Central memory CD4-positive, alpha-beta T cell (primary cell): Measurements from ENCODE around the gene CDK17.
"Not testable (repeated sequence)": the region's sequence is repeated elsewhere in the genome, so short reads cannot be mapped to it uniquely, and the experiment has no call there.

Experiments
- DNase-seq: peaks from one replicate; pipeline ENCODE4 v3.0.0; 2022
- total RNA-seq, 3 experiments: gene quantifications; one replicate each; lab custom pipeline; 2026; lab: John Stamatoyannopoulos, UW

Gene CDK17
- 114 to 219 (median 187) reads per million in 3 experiments for total RNA-seq

- DNase-seq = peak; percentile 89
These were observed at the start of gene CDK17 for GRCh38 chr12:96399919-96400630. Gene CDK17, minus strand, starts transcription at chr12:96400439. Its CDS starts 65,603 bp downstream, at chr12:96334836.

GRCh38 chr12:96448300-96448699 lies 48.1 kb upstream of the CDK17 start:
- no peak for DNase-seq

- DNase-seq = no peak
These were observed 47.0 kb upstream of the CDK17 start for GRCh38 chr12:96447256-96447655.

GRCh38 chr12:96445691-96446583 lies 45.7 kb upstream of the CDK17 start:
- DNase-seq = peak; percentile 89

DNA sequence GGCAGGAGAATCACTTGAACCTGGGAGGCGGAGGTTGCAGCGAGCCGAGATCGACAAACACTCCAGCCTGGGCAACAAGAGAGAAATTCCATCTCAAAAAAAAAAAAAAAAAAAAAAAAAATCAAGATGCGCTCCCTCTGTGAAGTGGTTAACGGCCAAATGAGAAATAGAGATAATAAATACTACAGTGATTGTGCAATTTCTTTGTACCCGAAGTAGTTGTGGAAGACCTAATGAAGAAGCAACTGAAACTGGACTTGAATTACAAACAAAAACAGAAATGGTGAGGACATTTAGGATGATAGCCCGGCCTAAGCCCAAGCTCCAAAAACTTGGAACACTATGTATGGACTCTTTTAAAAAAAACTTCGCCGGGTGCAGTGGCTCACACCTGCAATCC lies 44.2 kb upstream of the CDK17 start:
- DNase-seq = no peak

GRCh38 chr12:96442906-96443305 lies 42.7 kb upstream of the CDK17 start:
- DNase-seq = no peak

DNA sequence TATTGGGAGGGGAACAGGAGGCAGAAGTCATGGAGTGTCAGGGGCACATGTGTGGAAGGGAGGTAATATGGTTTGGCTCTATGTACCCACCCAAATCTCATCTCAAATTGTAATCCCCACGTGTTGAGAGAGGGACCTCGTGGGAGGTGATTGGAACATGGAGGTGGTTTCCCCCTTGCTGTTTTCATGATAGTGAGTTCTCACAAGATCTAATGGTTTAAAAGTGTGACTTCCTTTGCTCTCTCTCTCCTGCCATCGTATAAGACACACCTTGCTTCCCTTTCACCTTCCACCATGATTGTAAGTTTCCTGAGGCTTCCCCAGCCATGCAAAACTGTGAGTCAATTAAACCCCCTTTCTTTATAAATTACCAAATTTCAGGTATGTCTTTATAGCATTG lies 41.6 kb upstream of the CDK17 start:
- peak; percentile 17 for DNase-seq

- DNase-seq = no peak
These were observed 38.1 kb upstream of the CDK17 start for GRCh38 chr12:96438330-96438729.

GRCh38 chr12:96437171-96437445 lies 36.9 kb upstream of the CDK17 start:
- no peak for DNase-seq

DNA sequence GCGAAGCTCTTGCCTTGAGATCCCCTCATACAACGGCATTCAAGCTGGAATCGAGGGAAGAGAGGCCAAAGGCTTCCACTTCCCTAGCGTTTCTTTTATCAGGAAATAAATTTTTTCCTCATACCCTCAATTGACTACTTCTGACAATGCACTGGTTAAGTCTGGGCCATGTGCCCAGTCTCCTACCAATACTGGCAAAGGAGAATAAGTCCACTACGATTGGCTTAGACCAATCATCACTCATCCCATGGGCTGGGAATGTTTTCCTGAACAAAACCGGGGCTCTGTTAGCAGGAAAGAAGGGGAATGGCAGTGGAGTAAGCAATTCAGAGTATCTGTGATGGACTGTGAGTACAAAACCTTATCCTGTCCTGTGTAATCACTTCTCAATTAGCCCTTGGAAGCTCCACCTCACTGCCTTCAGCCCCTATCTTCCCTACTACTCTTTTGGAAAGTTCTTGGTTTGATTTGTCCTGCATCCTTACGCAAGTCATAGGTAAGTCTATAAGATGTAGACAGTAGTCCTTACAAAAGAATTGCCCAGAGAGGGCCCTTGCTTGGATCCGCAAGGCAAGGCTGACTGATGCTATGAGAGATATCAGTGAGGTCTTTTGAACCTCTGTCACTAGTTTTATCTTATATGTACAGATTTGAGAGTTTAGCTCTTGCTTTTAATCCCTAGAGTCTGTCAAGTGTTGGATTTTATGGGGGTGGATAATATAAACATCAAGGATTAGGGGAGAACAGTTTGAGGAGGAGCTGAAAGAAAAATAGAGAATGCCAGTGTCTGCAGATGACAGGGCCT lies 36.3 kb upstream of the CDK17 start:
- DNase-seq = no peak

DNA sequence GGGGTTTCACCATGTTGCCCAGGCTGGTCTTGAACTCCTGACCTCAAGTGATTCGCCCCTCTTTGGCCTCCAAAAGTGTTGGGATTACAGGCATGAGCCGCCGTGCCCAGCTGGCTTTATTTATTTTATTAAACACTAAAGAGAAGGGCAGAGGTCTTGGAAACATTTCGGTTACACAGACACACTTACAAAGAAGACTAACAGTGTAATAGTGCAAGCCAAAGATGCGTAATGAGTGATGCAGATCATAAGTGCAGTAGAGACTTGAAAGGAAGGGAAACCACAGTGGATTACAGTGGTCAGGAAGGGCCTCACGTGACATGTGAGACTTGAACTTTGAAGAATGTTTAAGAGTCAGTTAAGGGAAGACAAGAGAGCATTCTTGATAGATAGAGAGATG lies 33.9 kb upstream of the CDK17 start:
- peak; percentile 92 for DNase-seq

DNA sequence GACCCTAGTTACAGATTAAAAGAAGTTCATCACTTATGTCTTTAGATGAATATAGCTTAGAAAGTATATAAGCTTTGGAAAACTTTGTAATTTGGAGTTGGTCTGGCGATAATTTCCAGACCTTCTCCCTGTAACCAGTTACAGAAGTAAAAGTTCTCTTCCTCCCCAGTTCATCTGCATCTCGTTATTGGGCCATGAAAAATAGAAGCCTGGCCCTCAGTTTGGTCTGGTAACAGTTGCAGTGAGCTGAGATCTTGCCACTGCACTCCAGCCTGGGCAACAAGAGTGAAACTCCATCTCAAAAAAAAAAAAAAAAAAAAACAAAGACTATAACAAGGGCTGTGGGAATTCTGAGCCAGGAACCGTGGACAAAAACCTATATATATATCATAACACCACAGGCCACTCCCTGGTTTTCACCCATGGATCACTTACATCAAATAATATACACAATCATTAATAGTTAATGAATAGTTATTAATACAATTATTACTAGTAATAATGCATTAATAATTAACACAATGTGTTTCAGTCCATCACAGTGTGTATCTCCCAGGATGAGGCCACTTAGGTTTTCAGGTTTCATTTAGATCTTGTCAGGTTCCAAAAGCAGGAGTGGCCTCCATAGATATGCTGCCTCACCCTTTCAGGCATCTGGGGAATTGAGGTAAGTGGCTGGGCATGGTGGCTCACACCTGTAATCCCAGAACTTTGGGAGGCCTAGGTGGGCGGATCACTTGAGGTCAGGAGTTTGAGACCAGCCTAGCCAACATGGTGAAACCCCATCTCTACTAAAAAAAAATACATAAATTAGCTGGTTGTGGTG lies 32.5 kb upstream of the CDK17 start:
- not testable (repeated sequence) for DNase-seq

GRCh38 chr12:96431067-96431466 lies 30.8 kb upstream of the CDK17 start:
- no peak for DNase-seq

DNA sequence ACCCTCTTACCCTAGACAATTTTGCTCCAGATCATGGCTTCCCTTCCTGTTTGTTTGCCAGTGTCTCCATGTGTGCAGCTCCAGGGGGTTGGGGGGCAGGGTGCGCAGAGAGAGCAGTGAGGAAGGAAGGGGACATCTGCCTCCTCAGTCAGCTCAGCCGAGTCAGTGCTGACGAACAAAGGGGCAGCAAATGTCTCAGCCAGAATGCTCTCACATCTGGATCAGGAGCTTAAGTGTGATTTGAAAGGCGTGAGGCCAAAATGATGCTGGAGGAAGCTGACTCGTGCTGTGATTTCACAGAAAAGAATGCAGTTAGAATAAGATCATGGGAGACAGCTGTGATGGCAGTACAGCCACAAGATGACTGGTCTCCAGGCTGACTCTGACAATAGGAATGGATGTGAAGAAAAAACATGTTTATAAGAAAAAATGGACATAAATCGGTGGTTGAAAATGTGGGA lies 27.1 kb upstream of the CDK17 start:
- DNase-seq = no peak

DNA sequence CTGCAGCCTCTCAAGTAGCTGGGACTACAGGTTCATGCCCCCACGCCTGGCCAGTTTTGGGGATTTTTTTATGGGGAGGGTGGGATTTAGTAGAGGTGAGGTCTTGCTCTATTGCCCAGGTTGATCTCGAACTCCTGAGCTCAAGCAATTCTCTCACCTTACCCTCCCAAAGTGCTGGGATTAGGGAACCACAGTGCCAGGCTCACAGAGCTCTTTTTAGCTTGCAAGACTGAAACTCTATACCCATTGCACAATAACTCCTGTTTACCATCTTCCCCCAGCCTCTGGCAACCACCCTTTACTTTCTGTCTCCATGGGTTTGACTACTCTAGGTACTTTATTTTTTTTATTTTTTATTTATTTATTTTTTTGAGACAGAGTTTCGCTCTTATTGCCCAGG lies 25.7 kb upstream of the CDK17 start:
- DNase-seq = no peak

DNA sequence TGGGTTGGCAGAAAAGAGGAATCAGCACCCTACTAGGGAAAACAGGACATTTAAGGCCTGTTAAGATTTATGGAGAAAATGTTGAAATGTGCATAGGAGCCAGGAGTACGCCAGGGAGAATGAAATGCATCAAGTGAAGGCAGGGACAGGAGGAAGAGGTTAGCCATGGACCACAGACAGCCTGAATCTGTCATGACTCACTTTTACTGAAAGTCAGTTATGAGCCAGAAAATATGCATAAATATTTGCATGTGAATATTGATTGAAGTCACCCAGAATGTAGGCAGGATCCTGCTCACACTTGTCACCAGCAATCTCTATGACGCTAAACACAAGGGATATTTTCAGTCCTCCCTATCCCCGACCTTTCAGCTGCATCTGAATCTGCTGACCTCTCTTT lies 25.1 kb upstream of the CDK17 start:
- no peak for DNase-seq

DNA sequence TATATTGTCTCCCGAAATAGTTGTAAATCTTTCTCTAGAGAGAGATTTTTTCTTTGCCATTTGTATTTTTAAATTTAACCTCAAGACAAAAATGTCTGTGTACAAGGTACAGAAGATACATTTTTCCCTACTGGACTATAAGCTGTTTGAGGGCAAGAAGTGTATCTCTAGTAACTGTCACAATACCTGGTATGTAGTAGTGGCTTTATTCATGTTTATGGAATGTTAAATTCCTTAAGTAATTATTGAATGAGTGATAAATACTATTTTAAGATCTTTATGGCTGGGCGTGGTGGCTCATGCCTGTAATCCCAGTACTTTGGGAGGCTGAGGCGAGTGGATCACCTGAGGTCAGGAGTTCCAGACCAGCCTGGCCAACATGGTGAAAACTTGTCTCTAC lies 24.4 kb upstream of the CDK17 start:
- DNase-seq = no peak

DNA sequence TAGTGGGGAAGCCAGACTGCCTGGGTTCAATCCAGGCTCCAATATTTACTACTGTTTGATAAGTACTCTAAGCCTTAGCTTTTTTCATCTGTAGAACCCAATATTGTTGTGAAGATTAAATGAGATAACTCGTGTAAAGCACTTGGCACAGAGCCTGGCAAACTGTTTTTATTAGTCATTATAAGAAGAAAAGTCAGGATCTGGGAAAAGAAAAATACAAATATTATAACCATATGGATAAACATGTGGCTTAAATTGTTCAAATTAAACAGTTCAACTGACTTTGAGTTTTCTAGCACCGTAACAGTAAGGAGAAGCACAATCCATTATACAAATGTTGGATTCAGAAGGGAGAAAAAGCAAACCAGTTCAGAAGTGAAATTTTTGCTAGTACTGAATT lies 22.0 kb upstream of the CDK17 start:
- DNase-seq = no peak

- DNase-seq = peak; percentile 20
These were observed 20.8 kb upstream of the CDK17 start for GRCh38 chr12:96421014-96421413.

DNA sequence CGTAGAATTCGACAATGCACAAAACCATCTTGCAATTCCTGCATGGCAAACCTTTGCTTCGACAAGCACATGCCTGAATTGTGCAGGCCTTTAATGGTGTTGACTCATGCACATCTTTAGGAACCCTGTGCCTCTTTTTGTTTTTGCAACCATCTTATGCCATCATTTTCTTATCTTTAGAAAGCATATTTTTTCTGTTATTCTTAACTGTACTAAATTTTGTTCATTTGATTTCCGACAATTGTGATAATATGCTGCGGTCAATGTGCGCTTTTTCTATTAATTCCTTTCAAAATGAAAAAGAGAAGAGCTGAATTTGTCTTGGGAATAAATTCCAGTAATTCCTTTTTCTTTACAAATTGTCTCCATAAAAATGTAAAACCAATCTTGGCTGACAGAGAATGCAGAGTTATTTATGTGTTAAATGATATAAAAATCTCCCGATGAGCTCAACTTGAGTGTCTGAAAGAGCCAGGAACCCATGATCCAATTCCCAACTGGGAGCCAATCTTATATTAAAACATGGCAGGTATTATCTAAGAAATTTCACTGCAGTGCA lies 20.1 kb upstream of the CDK17 start:
- DNase-seq = no peak

DNA sequence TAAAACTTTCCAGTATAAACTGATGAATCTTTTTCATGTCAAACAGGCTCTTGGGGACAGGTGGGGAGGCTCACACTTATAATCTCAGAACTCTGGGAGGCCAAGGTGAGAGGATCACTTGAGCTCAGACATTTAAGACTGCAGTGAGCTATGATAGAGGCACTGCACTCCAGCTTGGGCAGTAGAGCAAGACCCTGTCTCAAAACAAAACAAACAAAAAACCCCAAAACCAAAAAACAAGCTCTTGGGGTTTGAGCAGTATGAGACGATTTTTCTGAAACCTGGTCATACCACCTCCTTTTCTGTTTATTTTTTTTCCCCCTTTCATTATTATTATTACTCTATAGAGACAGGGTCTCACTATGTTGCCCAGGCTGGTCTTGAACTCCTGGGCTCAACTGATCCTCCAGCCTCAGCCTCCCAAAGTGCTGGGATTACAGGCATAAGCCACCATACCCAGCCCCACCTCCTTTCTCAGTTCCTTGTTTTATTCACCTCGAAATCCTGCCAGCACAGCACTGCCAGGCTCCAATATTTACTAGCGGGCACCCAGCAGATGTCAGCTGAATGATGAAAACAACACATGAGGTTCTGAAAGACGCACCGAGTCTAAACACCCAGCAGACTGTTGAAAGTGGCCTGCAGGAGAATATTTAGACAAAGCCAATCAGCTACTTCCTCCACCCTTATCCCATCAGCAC lies 19.5 kb upstream of the CDK17 start:
- DNase-seq = no peak
